Effector memory CD4-positive, alpha-beta T cell (primary cell): ENCODE measurements around the gene SLC6A2.
"Not testable (repeated sequence)": the region's sequence is repeated elsewhere in the genome, so short reads cannot be mapped to it uniquely, and the experiment has no call there.

ENCODE experiments used
- DNase-seq, 3 donors: peaks; one replicate each; pipeline ENCODE4 v3.0.0-alpha.2; 2020
- H3K27ac ChIP-seq: 2 replicates; pipeline ENCODE4 v1.7.0; 2013; ENCODE audit warnings: mild to moderate bottlenecking, low read length, moderate library complexity; ENCODE audit not compliant: insufficient read depth, poor library complexity, severe bottlenecking
- H3K27me3 ChIP-seq: replicated peaks from 2 replicates; pipeline ENCODE4 v1.7.0; 2013; ENCODE audit warnings: mild to moderate bottlenecking, low read length; ENCODE audit not compliant: insufficient read depth, control insufficient read depth, poor library complexity, severe bottlenecking
- H3K36me3 ChIP-seq: 2 replicates; pipeline ENCODE4 v1.7.0; 2013; ENCODE audit warnings: mild to moderate bottlenecking, low read length, moderate library complexity; ENCODE audit not compliant: control insufficient read depth, insufficient read depth
- H3K4me1 ChIP-seq: 2 replicates; pipeline ENCODE4 v1.7.0; 2013; ENCODE audit warnings: low read length, mild to moderate bottlenecking; ENCODE audit not compliant: control insufficient read depth, insufficient read depth, poor library complexity, severe bottlenecking
- H3K4me3 ChIP-seq: 2 replicates; pipeline ENCODE4 v1.7.0; 2013; ENCODE audit warnings: low read length, low read depth, mild to moderate bottlenecking; ENCODE audit not compliant: insufficient read depth, poor library complexity, severe bottlenecking
- H3K9me3 ChIP-seq: 2 replicates; pipeline ENCODE4 v1.7.0; 2013; ENCODE audit warnings: mild to moderate bottlenecking, low read length, moderate library complexity; ENCODE audit not compliant: control insufficient read depth

Gene SLC6A2

DNA sequence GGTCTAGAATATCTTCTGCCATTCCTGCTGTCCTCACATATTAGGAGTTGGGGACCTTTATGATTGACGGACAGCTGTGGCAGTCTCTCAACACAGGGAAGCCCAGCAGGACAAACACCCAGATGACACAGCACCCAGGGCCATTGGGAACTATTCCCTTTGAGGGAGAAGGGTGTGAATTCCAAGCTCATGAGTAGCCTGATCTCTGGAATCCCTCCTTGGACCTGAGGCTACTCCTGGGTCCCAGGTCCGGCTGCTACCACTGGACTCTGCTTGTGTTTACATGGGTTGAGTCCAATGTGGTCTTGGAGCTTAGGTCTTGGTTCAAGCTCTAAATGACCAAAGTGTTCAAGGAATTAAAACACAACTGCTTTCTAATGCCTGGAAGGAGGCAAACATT is 78.9 kb downstream of the SLC6A2 start:
- DNase-seq: no peak
- H3K27me3 ChIP-seq: no peaks in the 10 kb centered on the region
- H3K27ac ChIP-seq: no peak overlapping the region
- no peaks in the 10 kb centered on the region for H3K9me3 ChIP-seq
- H3K36me3 ChIP-seq: no peaks in the 10 kb centered on the region
- no peaks in the 10 kb centered on the region for H3K4me1 ChIP-seq
- no peak overlapping the region for H3K4me3 ChIP-seq

DNA sequence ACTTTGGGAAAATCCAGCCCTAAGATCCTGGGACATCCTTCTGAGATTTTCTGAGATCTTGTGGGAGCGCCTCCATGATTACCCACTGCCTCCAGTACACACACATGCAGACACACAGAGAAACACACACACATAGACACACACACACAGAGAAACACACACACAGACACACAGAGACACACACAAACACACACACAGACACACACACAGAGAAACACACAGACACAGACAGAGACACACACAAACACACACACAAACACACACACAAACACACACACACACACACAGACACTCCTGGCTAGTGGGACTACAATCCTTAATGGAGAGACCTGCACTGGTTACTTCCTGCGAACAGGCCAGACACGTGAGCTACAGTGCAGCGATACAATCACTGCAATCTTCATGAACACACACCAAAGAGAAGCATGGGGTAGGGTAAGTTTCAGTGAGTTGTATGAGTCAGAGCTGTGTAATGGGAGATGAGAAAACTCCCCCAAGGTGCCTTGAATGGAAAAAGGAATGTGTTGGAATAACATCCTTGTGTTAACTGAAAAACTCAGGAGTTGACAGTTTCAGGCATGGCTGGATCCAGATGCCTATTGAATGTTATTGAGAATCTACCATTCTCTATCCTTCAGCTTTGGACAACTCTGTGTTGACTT is 79.5 kb downstream of the SLC6A2 start:
- Histone ChIP-seq H3K27ac (no peak overlapping the region), H3K4me3 (no peak overlapping the region), H3K4me1 (no peaks in the 10 kb centered on the region), H3K9me3 (no peaks in the 10 kb centered on the region), H3K27me3 (no peaks in the 10 kb centered on the region), H3K36me3 (no peaks in the 10 kb centered on the region)
- DNase-seq: no peak

GRCh38 chr16:55736671-55737070 is 80.9 kb downstream of the SLC6A2 start:
- H3K4me3 ChIP-seq: no peak overlapping the region
- no peaks in the 10 kb centered on the region for H3K36me3 ChIP-seq
- no peaks in the 10 kb centered on the region for H3K4me1 ChIP-seq
- no peak for DNase-seq
- H3K9me3 ChIP-seq: no peaks in the 10 kb centered on the region
- no peaks in the 10 kb centered on the region for H3K27me3 ChIP-seq
- no peak overlapping the region for H3K27ac ChIP-seq

- H3K27me3 ChIP-seq: no peaks in the 10 kb centered on the region
- DNase-seq: no peak
- H3K4me3 ChIP-seq: no peak overlapping the region
- H3K36me3 ChIP-seq: no peaks in the 10 kb centered on the region
- no peaks in the 10 kb centered on the region for H3K4me1 ChIP-seq
- no peaks in the 10 kb centered on the region for H3K9me3 ChIP-seq
- H3K27ac ChIP-seq: no peak overlapping the region
Measured at GRCh38 chr16:55737318-55737717, 81.5 kb downstream of the SLC6A2 start.

- no peaks in the 10 kb centered on the region for H3K9me3 ChIP-seq
- H3K27me3 ChIP-seq: no peaks in the 10 kb centered on the region
- H3K27ac ChIP-seq: no peak overlapping the region
- no peaks in the 10 kb centered on the region for H3K4me1 ChIP-seq
- H3K4me3 ChIP-seq: no peak overlapping the region
- no peak for DNase-seq
- H3K36me3 ChIP-seq: no peaks in the 10 kb centered on the region
Measured at GRCh38 chr16:55737966-55738365, 82.2 kb downstream of the SLC6A2 start.

DNA sequence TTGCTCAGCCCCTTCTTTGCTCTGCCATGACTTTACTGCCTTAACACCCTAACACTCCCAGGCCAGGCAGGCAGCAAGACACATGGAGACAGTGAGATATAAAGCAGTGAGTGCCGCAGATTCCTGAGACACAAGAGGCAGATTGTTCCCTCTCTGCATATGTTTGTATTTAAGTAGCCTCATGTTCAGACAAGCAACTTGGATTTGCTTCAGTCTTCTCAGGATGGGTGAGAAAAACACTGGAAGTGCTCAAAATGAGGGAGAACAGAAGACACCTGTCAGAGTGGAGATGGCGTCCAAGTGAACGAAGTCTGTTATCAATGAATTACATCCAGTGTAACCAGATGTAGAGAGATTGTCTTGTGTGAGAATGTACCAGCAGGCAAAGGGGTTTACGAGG is 90.3 kb downstream of the SLC6A2 start:
- Histone ChIP-seq H3K27me3 (no peaks in the 10 kb centered on the region), H3K9me3 (no peaks in the 10 kb centered on the region), H3K4me3 (no peak overlapping the region), H3K36me3 (no peaks in the 10 kb centered on the region), H3K4me1 (no peaks in the 10 kb centered on the region), H3K27ac (no peak overlapping the region)
- DNase-seq: no peak

- Histone ChIP-seq H3K27ac (no peak overlapping the region), H3K4me1 (no peaks in the 10 kb centered on the region), H3K27me3 (no peaks in the 10 kb centered on the region), H3K4me3 (no peak overlapping the region), H3K9me3 (no peaks in the 10 kb centered on the region), H3K36me3 (no peaks in the 10 kb centered on the region)
- no peak for DNase-seq
Measured at GRCh38 chr16:55747785-55748184, 92.0 kb downstream of the SLC6A2 start.

- not testable (repeated sequence) for H3K27me3 ChIP-seq, DNase-seq, H3K4me3 ChIP-seq, H3K9me3 ChIP-seq, H3K4me1 ChIP-seq, H3K36me3 ChIP-seq
- peak overlapping the region; percentile 28 for H3K27ac ChIP-seq
Measured at GRCh38 chr16:55752465-55753144, 96.8 kb downstream of the SLC6A2 start.

- H3K27ac ChIP-seq, H3K4me1 ChIP-seq, H3K27me3 ChIP-seq, H3K9me3 ChIP-seq, DNase-seq, H3K4me3 ChIP-seq, H3K36me3 ChIP-seq: not testable (repeated sequence)
Measured at GRCh38 chr16:55753145-55753631, 97.4 kb downstream of the SLC6A2 start.
